Cerebellar cortex (tissue), 1 donor: Measurements from ENCODE around the gene MARCHF4.

ENCODE experiments used
- DNase-seq: peaks from one replicate; pipeline ENCODE4 v3.0.0-alpha.2; 2015; ENCODE audit warnings: low spot score

The MARCHF4 gene

GRCh38 chr2:216371721-216372702, at the start of gene MARCHF4:
Gene MARCHF4 (minus strand): TSS chr2:216372483. CDS start chr2:216370260, 2,223 bp downstream.
- DNase-seq = peak; percentile 20

- no peak for DNase-seq
Measured at GRCh38 chr2:216420367-216421101, 48.3 kb upstream of the MARCHF4 start.

- no peak for DNase-seq
Measured at GRCh38 chr2:216418981-216419380, 46.7 kb upstream of the MARCHF4 start.

GRCh38 chr2:216416571-216417307, 44.5 kb upstream of the MARCHF4 start:
- DNase-seq = no peak

- no peak for DNase-seq
Measured at GRCh38 chr2:216415541-216415940, 43.3 kb upstream of the MARCHF4 start.

- DNase-seq = no peak
Measured at GRCh38 chr2:216414772-216415319, 42.6 kb upstream of the MARCHF4 start.

- DNase-seq = no peak
Measured at GRCh38 chr2:216413882-216414281, 41.6 kb upstream of the MARCHF4 start.

GRCh38 chr2:216412022-216412999, 40.0 kb upstream of the MARCHF4 start, which contains the start of gene SMARCAL1:
Gene SMARCAL1 (plus strand): TSS chr2:216412484. CDS start chr2:216414705, 2,221 bp downstream.
- peak; percentile 99 for DNase-seq

GRCh38 chr2:216410550-216410949, 38.3 kb upstream of the MARCHF4 start:
- no peak for DNase-seq

GRCh38 chr2:216408426-216409290, 36.4 kb upstream of the MARCHF4 start:
- DNase-seq = peak; percentile 72

GRCh38 chr2:216406826-216407225, 34.5 kb upstream of the MARCHF4 start:
- no peak for DNase-seq

- no peak for DNase-seq
Measured at GRCh38 chr2:216405588-216405987, 33.3 kb upstream of the MARCHF4 start.

GRCh38 chr2:216404010-216404618, 31.8 kb upstream of the MARCHF4 start:
- DNase-seq = peak; percentile 24

GRCh38 chr2:216402751-216403150, 30.5 kb upstream of the MARCHF4 start:
- DNase-seq = no peak

- DNase-seq = no peak
Measured at GRCh38 chr2:216399621-216400020, 27.3 kb upstream of the MARCHF4 start.

GRCh38 chr2:216394881-216395280, 22.6 kb upstream of the MARCHF4 start:
- no peak for DNase-seq

GRCh38 chr2:216392945-216393840, 20.9 kb upstream of the MARCHF4 start:
- no peak for DNase-seq

GRCh38 chr2:216392018-216392562, 19.8 kb upstream of the MARCHF4 start:
- DNase-seq = no peak
